Measurements from ENCODE around the gene STC2.

STC2 gene

DNA sequence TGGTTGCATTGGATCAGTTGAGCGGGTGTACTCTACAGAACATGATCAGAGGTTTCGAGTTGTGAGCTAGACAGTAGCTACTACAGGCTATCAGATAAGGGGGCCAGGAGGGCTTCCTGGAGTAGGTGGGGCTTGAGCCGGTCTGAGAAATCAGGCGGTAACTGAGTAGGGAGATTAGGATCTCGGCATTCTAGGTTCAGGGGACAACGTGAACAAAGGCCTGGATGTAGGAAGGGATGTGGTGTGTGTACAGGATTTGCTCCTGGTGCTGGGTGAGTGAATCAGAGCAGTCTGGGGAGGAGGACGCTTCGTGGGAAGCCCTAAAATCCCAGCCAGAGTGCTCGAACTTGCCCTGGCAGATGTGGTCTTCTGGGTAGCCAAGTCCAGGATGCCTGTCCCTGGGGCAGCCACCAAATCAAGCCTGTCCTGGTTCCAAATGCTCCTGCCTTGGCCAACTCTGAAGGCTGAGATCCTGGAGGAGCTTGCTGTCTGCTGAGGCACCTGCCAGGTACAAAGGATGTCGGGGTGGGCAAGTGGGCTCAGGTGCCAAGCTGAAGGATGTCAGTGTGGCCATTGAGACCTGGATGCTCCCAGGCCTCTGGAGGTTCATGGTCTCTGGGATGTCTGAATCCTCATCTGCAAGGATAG is 33.4 kb downstream of the STC2 start:
- DNase-seq, result no peak
- H3K9me3 ChIP-seq, result no peaks in the 10 kb centered on the region
- peaks cover 0 to 10% (median 4%) of the 10 kb centered on the region in 4 donors for H3K4me1 ChIP-seq
- H3K27ac ChIP-seq, result no peak overlapping the region
- H3K4me3 ChIP-seq, result no peak overlapping the region
- TF ChIP-seq, protein P1, sequence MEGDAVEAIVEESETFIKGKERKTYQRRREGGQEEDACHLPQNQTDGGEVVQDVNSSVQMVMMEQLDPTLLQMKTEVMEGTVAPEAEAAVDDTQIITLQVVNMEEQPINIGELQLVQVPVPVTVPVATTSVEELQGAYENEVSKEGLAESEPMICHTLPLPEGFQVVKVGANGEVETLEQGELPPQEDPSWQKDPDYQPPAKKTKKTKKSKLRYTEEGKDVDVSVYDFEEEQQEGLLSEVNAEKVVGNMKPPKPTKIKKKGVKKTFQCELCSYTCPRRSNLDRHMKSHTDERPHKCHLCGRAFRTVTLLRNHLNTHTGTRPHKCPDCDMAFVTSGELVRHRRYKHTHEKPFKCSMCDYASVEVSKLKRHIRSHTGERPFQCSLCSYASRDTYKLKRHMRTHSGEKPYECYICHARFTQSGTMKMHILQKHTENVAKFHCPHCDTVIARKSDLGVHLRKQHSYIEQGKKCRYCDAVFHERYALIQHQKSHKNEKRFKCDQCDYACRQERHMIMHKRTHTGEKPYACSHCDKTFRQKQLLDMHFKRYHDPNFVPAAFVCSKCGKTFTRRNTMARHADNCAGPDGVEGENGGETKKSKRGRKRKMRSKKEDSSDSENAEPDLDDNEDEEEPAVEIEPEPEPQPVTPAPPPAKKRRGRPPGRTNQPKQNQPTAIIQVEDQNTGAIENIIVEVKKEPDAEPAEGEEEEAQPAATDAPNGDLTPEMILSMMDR (IDR thresholded peaks at IDR 0.05), result no peak
- peaks cover 0 to 26% of the 10 kb centered on the region in 2 donors for H3K27me3 ChIP-seq
- intact Hi-C loops (cut with DNase I; ENCODE audit: low total_unique reads), result loop anchor here (5.0 kb wide), 1 partner anchor 203 kb away; no protein-coding TSS in a partner anchor
- H3K36me3 ChIP-seq, result no peaks in the 10 kb centered on the region

DNA sequence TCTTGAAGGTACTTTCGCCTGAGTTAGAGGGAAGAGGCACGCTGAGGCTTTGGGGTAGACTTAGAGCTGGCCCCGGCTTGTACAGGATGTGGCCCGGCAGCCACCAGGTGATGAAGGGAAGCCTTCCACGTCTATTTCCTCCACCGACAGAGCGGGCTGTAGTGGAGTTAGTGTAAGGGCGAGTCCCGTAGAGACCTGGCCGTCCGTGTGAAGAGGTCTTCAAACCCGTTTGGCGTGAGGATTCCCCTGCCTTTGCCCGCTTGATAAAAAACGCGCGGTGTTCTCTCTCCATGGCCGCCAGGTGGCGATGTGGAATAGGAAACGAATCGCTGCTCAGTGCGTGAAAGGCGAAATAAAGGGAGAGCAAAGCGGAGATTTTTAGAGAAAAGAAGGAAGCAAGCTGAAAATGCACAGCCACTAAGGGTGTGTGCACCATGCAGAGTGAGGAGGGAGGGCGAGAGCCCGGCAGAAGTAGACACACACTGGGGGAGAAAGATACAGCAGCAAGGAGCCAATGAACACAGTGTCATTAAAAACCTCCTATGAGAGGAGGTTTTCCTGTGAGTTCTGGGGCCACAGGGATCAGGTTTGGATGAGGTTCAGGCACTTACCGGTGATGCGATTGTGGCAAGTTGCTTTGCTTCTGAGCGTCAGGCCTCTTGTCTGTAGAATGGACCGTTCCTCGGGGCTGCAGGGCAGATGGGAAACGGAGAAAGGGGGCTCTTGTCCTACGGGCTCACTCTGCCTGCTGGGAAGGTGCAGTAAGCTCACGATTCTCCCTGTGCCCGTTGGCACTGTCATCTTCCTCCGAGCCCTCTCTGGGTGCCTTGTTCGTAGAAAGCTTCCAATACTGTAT is 34.2 kb downstream of the STC2 start:
- Histone ChIP-seq H3K27me3 (peaks cover 0 to 31% of the 10 kb centered on the region in 2 donors), H3K9me3 (no peaks in the 10 kb centered on the region), H3K27ac (no peak overlapping the region), H3K4me1 (peaks cover 0 to 10% (median 4%) of the 10 kb centered on the region in 4 donors), H3K36me3 (no peaks in the 10 kb centered on the region), H3K4me3 (no peak overlapping the region)
- peak; percentile 81 to 84 for DNase-seq
- TF ChIP-seq, protein P1 (IDR thresholded peaks at IDR 0.05), result peak; percentile 77 to 93
- intact Hi-C loops (cut with DNase I; ENCODE audit: low total_unique reads), result loop anchor here (2.0 to 5.0 kb wide), 2 partner anchors 203 to 279 kb away; no protein-coding TSS in a partner anchor

DNA sequence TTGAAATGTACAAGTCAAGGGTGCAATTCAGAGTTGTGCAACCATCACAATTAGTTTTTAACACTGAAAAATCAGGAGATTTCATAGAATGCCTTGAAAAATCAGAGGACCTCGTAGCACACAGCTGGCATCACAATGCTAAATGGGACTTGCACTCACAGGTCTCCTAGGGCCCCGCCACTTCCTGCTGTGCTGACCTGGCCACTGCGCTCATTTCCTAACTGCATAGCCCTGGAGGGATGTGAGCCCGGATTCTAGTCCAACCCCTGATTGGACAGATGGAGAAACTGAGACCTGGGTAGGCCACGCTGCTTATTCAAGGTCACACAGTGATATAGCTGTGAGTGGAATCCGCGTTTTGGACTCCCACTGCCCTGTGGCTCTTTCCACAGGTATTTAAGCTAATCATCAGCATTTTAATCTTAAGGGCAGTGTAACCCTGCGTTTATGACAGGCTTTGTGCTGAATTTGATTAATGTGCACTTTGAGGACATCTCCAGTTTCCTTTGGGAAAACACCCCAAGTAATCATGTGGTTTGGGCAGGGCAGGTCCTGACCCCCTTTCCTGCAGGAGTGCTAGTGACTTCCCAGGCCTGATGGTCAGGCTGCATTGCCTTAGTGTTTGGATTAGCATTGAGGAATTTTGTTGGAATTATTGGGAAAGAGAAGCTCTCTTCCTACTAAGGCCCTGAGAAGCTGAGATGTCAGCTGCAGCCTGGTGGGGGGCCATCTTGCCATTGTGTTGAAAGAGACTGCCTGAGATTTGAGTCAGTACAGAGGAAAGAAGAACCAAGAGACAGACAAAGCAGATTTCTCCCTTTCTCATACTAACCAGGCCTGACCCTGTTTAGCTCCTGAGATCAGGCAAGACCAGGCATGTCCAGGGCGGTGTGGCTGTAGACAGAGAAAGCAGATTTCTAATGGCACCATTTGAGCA is 36.2 kb downstream of the STC2 start:
- no peak overlapping the region for H3K4me3 ChIP-seq
- H3K9me3 ChIP-seq, result no peaks in the 10 kb centered on the region
- DNase-seq, result no peak
- H3K4me1 ChIP-seq, result peaks cover 0 to 10% (median 4%) of the 10 kb centered on the region in 4 donors
- H3K27me3 ChIP-seq, result peaks cover 0 to 51% of the 10 kb centered on the region in 2 donors
- TF ChIP-seq, protein P1 (IDR thresholded peaks at IDR 0.05), result no peak
- intact Hi-C loops (cut with DNase I; ENCODE audit: low total_unique reads), result loop anchor here (2.0 to 5.0 kb wide), 2 partner anchors 205 to 281 kb away; no protein-coding TSS in a partner anchor
- H3K27ac ChIP-seq, result no peak overlapping the region
- no peaks in the 10 kb centered on the region for H3K36me3 ChIP-seq

DNA sequence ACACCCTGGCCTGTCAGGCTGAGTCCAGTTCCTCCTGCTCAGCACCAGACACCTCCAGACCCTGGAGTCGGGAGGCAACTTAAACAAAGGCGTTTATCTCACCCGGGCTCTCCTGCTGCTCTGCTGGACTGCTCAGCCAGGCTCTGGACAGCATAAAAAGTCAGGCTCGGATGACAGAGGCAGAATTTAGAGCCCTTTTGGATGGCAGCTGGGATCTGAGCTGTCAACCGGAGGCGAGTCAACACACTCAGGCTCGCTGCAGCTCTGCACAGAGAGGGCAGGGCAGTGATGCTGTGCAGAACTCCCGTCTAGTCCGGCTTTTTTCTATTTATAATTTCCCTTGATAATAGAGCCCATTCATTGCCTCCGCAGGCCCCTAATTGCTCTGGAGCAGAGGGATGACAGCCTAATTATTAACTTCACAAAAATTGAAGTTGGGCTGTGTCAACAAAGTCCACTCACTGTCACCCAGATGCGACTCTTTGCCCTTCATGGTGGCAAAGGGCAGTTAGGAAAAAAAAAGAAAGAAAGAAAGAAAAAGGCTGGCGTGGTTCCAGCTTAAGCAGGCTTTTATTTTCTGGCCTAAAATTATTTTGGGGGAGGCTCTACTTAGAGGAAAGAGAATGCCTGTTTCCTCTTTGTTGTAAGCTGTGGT is 37.6 kb downstream of the STC2 start:
- TF ChIP-seq, protein P1 (IDR thresholded peaks at IDR 0.05), result no peak
- intact Hi-C loops (cut with DNase I; ENCODE audit: low total_unique reads), result loop anchor here (5.0 kb wide), 1 partner anchor 207 kb away; no protein-coding TSS in a partner anchor
- H3K36me3 ChIP-seq, result no peaks in the 10 kb centered on the region
- no peaks in the 10 kb centered on the region for H3K9me3 ChIP-seq
- H3K4me1 ChIP-seq, result peaks cover 0 to 10% (median 4%) of the 10 kb centered on the region in 4 donors
- peaks cover 0 to 53% of the 10 kb centered on the region in 2 donors for H3K27me3 ChIP-seq
- no peak overlapping the region for H3K27ac ChIP-seq
- no peak for DNase-seq
- no peak overlapping the region for H3K4me3 ChIP-seq
